RWPE2 (cell line): Measurements from ENCODE around the gene PCGF2.

Experiments used
- ATAC-seq: fragments of 200-7000 bp; cut with Tn5 transposase; 3 replicates; pipeline ENCODE4 v1.9.1; 2021; ENCODE audit warnings: low read depth
- DNase-seq: peaks from one replicate; pipeline ENCODE4 v3.0.0-alpha.2; 2020; ENCODE audit warnings: low spot score
- H3K27ac ChIP-seq: fragments of 450-650 bp; 2 replicates; pipeline ENCODE4 v1.5.1; 2017; ENCODE audit warnings: mild to moderate bottlenecking; ENCODE audit not compliant: poor library complexity, severe bottlenecking
- H3K27me3 ChIP-seq: fragments of 250-450 bp; sonication (Bioruptor Pico); 2 replicates; pipeline ENCODE4 v1.5.1; 2021; ENCODE audit warnings: mild to moderate bottlenecking, moderate library complexity; ENCODE audit not compliant: insufficient read depth, poor library complexity, severe bottlenecking
- H3K36me3 ChIP-seq: fragments of 250-450 bp; sonication (Bioruptor Pico); 2 replicates; pipeline ENCODE4 v1.5.1; 2020; ENCODE audit warnings: low read depth, mild to moderate bottlenecking, moderate library complexity
- H3K4me1 ChIP-seq: fragments of 250-450 bp; sonication (Bioruptor Pico); 2 replicates; pipeline ENCODE4 v1.5.1; 2021; ENCODE audit warnings: mild to moderate bottlenecking, moderate library complexity; ENCODE audit not compliant: insufficient read depth, poor library complexity, severe bottlenecking
- H3K4me3 ChIP-seq: fragments of 250-450 bp; sonication (Bioruptor Pico); 2 replicates; pipeline ENCODE4 v1.5.1; 2021; ENCODE audit warnings: mild to moderate bottlenecking, moderate library complexity; ENCODE audit not compliant: severe bottlenecking
- H3K9me3 ChIP-seq: fragments of 250-450 bp; sonication (Bioruptor Pico); 2 replicates; pipeline ENCODE4 v1.5.1; 2021; ENCODE audit warnings: mild to moderate bottlenecking, moderate library complexity; ENCODE audit not compliant: severe bottlenecking
- TF ChIP-seq, protein P1 (sequence below): fragments of 450-650 bp; IDR thresholded peaks from one replicate; pipeline ENCODE4 v1.5.1; 2017; ENCODE audit warnings: mild to moderate bottlenecking, moderate library complexity; ENCODE audit not compliant: poor library complexity, severe bottlenecking

The PCGF2 gene

DNA sequence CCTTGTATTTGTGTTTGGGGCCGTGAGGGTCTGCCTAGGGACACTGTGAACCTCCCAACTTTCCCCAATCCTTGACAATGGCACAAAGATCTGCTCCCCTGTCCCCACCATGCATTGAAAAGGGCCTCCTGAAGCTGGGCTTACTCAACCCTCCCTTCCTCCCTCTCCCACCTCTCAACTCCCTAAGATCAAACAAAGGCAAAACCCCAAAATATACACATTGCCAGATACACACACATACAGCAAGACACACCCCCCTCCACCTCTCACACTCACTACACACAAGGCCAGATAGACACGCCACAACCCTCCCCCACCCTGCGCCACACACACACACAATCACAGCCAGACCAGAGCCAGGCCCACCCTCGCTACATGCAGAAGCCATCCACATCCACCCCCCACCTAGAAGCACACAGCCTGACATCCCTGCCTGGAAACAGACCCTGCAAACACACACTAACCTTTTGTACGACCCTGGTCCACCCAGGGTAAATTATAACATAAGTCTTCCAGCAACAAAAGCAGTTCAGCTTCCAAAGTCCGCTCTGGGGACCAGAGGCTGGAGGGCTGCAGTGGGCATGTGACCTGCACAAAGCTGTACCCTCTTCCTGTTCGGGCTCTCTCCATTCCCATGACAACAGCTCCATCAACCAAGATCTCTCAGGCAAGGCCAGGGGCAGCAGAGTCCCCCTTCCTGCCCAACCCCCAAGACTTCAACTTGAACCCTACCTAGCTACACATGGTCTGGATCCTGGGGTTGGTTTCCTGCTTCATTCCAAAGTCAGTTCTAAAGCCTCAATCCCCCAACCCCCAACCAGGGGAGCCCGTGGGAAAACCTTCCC, 1.9 kb downstream of the PCGF2 start:
- Histone ChIP-seq H3K36me3 (0 out of 2 replicates have a peak, but pooled peaks cover 5% of the 10 kb centered on the region), H3K27me3 (no peaks in the 10 kb centered on the region), H3K9me3 (no peaks in the 10 kb centered on the region), H3K4me3 (peak overlapping the region; percentile 76), H3K27ac (peak overlapping the region; percentile 84), H3K4me1 (peaks cover 10% of the 10 kb centered on the region)
- ATAC-seq (no peak), DNase-seq (no peak)
- TF ChIP-seq, protein P1, sequence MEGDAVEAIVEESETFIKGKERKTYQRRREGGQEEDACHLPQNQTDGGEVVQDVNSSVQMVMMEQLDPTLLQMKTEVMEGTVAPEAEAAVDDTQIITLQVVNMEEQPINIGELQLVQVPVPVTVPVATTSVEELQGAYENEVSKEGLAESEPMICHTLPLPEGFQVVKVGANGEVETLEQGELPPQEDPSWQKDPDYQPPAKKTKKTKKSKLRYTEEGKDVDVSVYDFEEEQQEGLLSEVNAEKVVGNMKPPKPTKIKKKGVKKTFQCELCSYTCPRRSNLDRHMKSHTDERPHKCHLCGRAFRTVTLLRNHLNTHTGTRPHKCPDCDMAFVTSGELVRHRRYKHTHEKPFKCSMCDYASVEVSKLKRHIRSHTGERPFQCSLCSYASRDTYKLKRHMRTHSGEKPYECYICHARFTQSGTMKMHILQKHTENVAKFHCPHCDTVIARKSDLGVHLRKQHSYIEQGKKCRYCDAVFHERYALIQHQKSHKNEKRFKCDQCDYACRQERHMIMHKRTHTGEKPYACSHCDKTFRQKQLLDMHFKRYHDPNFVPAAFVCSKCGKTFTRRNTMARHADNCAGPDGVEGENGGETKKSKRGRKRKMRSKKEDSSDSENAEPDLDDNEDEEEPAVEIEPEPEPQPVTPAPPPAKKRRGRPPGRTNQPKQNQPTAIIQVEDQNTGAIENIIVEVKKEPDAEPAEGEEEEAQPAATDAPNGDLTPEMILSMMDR, result no peak

DNA sequence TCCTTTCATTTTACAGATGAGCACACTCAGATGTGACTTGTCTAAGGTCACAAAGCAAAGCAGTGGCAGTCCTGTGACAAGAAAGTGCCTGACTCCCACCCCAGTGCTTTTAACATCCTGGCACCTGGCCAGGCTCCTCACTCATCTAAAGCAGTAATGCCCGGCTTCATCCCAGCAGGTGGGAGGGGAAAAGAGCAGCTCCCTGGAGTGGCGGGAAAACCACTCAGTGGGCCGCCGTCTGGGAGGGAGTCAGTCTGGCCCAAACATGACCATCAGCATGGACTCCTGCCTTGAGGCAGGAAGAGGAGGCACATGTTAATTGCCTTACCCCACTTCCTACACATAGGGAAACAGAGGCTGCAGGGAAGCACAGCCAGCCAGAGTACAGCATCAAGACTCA, 2.6 kb downstream of the PCGF2 start:
- Histone ChIP-seq H3K9me3 (no peaks in the 10 kb centered on the region), H3K4me1 (peaks cover 10% of the 10 kb centered on the region), H3K4me3 (no peak overlapping the region), H3K27me3 (no peaks in the 10 kb centered on the region), H3K27ac (no peak overlapping the region), H3K36me3 (0 out of 2 replicates have a peak, but pooled peaks cover 5% of the 10 kb centered on the region)
- ATAC-seq (no peak), DNase-seq (no peak)
- TF ChIP-seq, protein P1, result no peak

DNA sequence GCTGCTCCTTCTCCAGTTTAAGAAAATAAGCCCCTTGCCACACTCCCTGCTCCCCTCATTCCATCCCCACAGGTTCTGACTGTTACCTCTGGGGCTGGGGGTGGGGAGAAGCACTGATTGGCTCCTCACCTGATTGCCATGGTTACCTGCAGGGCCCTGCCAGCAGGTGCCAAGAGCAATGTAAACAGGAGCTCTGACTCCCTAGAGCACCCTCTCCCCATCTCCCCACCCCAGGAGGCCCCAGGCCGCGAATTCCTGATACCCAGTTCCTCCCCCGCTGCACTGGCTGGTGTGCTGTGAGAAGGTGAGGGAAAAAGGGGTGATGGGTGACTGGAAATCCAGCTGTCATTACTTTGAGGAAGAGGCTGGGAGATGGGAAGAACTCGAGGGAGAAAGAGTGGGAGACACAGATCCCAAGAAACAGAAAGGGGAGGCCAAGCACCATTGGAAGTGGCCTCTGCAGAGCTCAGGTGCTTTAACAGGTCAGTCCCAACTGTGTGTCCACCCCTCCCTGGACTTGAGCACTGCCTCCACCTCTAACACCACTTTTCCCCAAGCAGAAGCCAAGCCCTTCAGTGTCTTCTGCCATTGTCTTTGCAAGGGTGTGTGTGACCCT, 4.5 kb downstream of the PCGF2 start:
- H3K9me3 ChIP-seq, result no peaks in the 10 kb centered on the region
- TF ChIP-seq, protein P1, result no peak
- H3K27ac ChIP-seq, result no peak overlapping the region
- H3K4me1 ChIP-seq, result peaks cover 10% of the 10 kb centered on the region
- DNase-seq (no peak), ATAC-seq (no peak)
- H3K4me3 ChIP-seq, result no peak overlapping the region
- peaks cover 19% of the 10 kb centered on the region for H3K36me3 ChIP-seq
- no peaks in the 10 kb centered on the region for H3K27me3 ChIP-seq

DNA sequence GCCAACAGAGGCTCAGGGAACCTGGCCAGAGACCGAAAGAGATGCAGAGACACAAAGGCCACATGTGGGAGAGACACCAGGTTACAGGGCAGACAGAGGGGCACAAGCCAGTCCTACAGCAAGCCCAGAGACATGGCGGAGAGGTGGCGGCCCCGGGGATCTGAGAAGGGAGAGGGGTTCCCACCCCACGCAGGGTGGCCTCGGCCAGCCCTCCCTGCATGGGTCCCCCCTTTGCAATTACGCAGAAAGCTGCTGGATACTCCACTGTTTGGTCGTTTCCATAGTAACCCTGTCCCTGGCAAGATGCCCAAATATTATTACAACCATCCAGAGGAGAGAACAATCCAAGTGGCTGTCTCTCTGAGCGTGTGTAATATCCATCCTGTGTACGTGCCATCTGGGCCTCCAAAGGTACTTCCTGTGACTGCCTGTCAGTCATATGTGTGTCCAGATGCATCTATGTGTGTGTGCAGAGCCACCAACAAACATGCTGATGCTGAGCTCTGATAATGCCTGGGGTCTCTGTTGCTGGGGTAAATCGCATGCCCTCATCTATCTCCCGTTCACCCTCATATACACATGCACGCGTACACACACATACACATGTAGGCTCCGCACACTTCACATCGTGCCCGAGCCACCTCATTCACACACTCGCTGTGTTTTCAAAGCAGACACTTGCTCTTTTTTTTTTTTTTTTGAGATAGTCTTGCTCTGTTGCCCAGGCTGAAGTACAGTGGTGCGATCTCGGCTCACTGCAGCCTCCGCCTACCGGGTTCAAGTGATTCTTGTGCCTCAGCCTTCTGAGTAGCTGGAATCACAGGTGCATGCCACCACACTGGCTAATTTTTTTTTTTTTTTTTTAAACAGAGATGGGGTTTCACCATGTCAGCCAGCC, 5.5 kb downstream of the PCGF2 start:
- TF ChIP-seq, protein P1, result no peak
- Histone ChIP-seq H3K4me1 (peaks cover 10% of the 10 kb centered on the region), H3K9me3 (no peaks in the 10 kb centered on the region), H3K36me3 (peaks cover 28% of the 10 kb centered on the region), H3K27ac (peak overlapping the region; percentile 40), H3K4me3 (no peak overlapping the region), H3K27me3 (no peaks in the 10 kb centered on the region)
- no peak for DNase-seq
- peak; percentile 81 for ATAC-seq
